ENCODE data around the gene IFI16. TPM values are rescaled to one million over a fixed set of nuclear protein-coding genes. Genes with fewer than 3 reads are reported as not detected.

IFI16 gene
- total and polyA plus RNA-seq, 2 of the 4 experiments (the other 2 are of a cell fraction): 45.0 to 65.3 TPM

GRCh38 chr1:158992787-158993312 is 16.9 kb upstream of the IFI16 start:
- in situ Hi-C loops (cut with MboI; ENCODE audit: low sequenced_read_pairs) (loop anchor here (10.0 kb wide), 1 partner anchor 788 kb away; no protein-coding TSS in a partner anchor), intact Hi-C loops (cut with micrococcal nuclease) (no loop called here), dilution Hi-C loops (cut with HindIII; ENCODE audit: low sequenced_read_pairs, unreplicated experiment) (no loop called here)
- H2AK5ac ChIP-seq (ENCODE audit: low read depth, low read length): no peak overlapping the region
- no peak overlapping the region for H3K4ac ChIP-seq (ENCODE audit: low read depth, low read length)
- no peak overlapping the region for H2AK9ac ChIP-seq (replicated peaks; ENCODE audit: low read depth, low read length, poor library complexity)
- H4K5ac ChIP-seq (ENCODE audit: low read depth, low read length): no peak overlapping the region
- H4K8ac ChIP-seq (ENCODE audit: low read depth in 2 of 2, low read length in 2 of 2): no peak overlapping the region
- no CpG with 5 or more reads among the region's 4 CpGs for WGBS, 2 experiments (ENCODE audit: extremely low coverage in 2 of 2, insufficient read length in 1 of 2)
- H3K23ac ChIP-seq (ENCODE audit: low read depth, low read length): no peak overlapping the region
- no peak overlapping the region for H3K9ac ChIP-seq (ENCODE audit: low read depth, low read length)
- no peak overlapping the region for H3K27ac ChIP-seq (ENCODE audit: insufficient read depth, low read length)
- no peak overlapping the region for H2BK5ac ChIP-seq (ENCODE audit: low read depth, low read length, poor library complexity, severe bottlenecking)
- no peak overlapping the region for H2BK120ac ChIP-seq (ENCODE audit: low read depth, low read length)
- H2AFZ ChIP-seq (replicated peaks; ENCODE audit: low read length, poor library complexity): no peak overlapping the region
- H3K4me1 ChIP-seq (ENCODE audit: control insufficient read depth, insufficient read depth, low read length): no peaks in the 10 kb centered on the region
- H3K36me3 ChIP-seq (ENCODE audit: control insufficient read depth, insufficient read depth, low read length): no peaks in the 10 kb centered on the region
- H3K9me1 ChIP-seq (ENCODE audit: insufficient read depth, low read length): no peaks in the 10 kb centered on the region
- no peak overlapping the region for H3K14ac ChIP-seq (replicated peaks; ENCODE audit: low read depth, low read length)
- H2BK15ac ChIP-seq (ENCODE audit: low read depth, low read length): no peak overlapping the region
- no peak for TF ChIP-seq NFE2L2 (IDR thresholded peaks at IDR 0.05; ENCODE audit: low read depth, low read length)
- TF ChIP-seq MAZ (IDR thresholded peaks at IDR 0.05; ENCODE audit: borderline replicate concordance, low read depth, low read length): no peak
- TF ChIP-seq FOS (IDR thresholded peaks at IDR 0.05; ENCODE audit: low read depth, low read length): no peak
- H3K9me3 ChIP-seq (ENCODE audit: control insufficient read depth, insufficient read depth, low read length): no peaks in the 10 kb centered on the region
- ChIA-PET POLR2A (ENCODE audit: unreplicated experiment) (no interaction called here), CTCF (no interaction called here)
- no TSS peak for BruUV-seq (replicated peaks)
- no peak overlapping the region for H3K4me2 ChIP-seq (ENCODE audit: low read depth, low read length)
- ATAC-seq (ENCODE audit: low read depth) (no peak), DNase-seq (no peak)
- no peak overlapping the region for H4K91ac ChIP-seq (ENCODE audit: insufficient read depth, low read depth, low read length)
- H2BK20ac ChIP-seq (ENCODE audit: low read depth, low read length): no peak overlapping the region
- H4K20me1 ChIP-seq (ENCODE audit: insufficient read depth, low read length): no peaks in the 10 kb centered on the region
- no peaks in the 10 kb centered on the region for H3K27me3 ChIP-seq (ENCODE audit: control insufficient read depth, insufficient read depth, low read length)
- H3K18ac ChIP-seq (ENCODE audit: low read depth, low read length): no peak overlapping the region
- no peaks in the 10 kb centered on the region for H3K79me1 ChIP-seq (ENCODE audit: low read depth in 1 of 2, low read length in 2 of 2)
- H3K4me3 ChIP-seq (ENCODE audit: insufficient read depth, low read depth, low read length): no peak overlapping the region
- H3K56ac ChIP-seq (ENCODE audit: extremely low read depth, insufficient read depth, low read length): no peak overlapping the region
